Suprapubic skin (tissue), 4 donors: Measurements from ENCODE around the gene EFHD2. TPM values are rescaled to one million over a fixed set of nuclear protein-coding genes. Genes with fewer than 3 reads are reported as not detected.

Experiments
- DNase-seq, 2 donors: peaks; one replicate each; pipeline ENCODE4 v3.0.0-alpha.2; 2019; ENCODE audit warnings: low spot score in 2 of 2
- H3K27ac ChIP-seq: fragments of 200-600 bp; sonication (generic); one replicate; pipeline ENCODE4 v1.5.1; 2019
- H3K27me3 ChIP-seq: fragments of 200-600 bp; sonication (generic); one replicate; pipeline ENCODE4 v1.5.1; 2019
- H3K36me3 ChIP-seq: fragments of 200-600 bp; sonication (generic); one replicate; pipeline ENCODE4 v1.5.1; 2019
- H3K4me1 ChIP-seq: fragments of 200-600 bp; sonication (generic); one replicate; pipeline ENCODE4 v1.5.1; 2019
- H3K4me3 ChIP-seq: fragments of 200-600 bp; sonication (generic); one replicate; pipeline ENCODE4 v1.5.1; 2019; ENCODE audit warnings: mild to moderate bottlenecking
- H3K9me3 ChIP-seq: fragments of 200-600 bp; sonication (generic); one replicate; pipeline ENCODE4 v1.5.1; 2019
- EP300 ChIP-seq: sonication (generic); formaldehyde crosslinking; IDR thresholded peaks from one replicate; pipeline ENCODE4 v1.6.1; 2017; ENCODE audit warnings: antibody characterized with exemption
- POLR2A ChIP-seq, 2 donors: fragments of 450-650 bp; IDR thresholded peaks; one replicate each; pipeline ENCODE4 v1.6.1; 2017; ENCODE audit warnings: antibody characterized with exemption in 2 of 2, mild to moderate bottlenecking in 2 of 2, moderate library complexity in 2 of 2
- POLR2AphosphoS5 ChIP-seq, 3 donors: sonication (generic); formaldehyde crosslinking; IDR thresholded peaks; one replicate each; pipeline ENCODE4 v1.6.1; 2017; ENCODE audit warnings: antibody characterized with exemption in 3 of 3
- WGBS: methylation state at CpG from one replicate; pipeline ENCODE4 v1.1.5; 2018; 5-methylcytosine and 5-hydroxymethylcytosine counted together
- total RNA-seq, 4 donors: library from RNA; depleted of rRNA; stranded (reverse); fragments of >200 nt; gene quantifications; one replicate each; pipeline ENCODE4 v1.1.0, GENCODE V29; 2016
- TF ChIP-seq, protein P1 (sequence below), 2 donors: fragments of 200-600 bp in 1 of 2; fragments of 450-650 bp in 1 of 2; sonication (generic) in 1 of 2; IDR thresholded peaks; one replicate each; pipeline ENCODE4 v1.5.1; 2016 to 2019; ENCODE audit warnings: antibody characterized with exemption in 2 of 2, mild to moderate bottlenecking in 1 of 2, moderate library complexity in 1 of 2

The EFHD2 gene
- total RNA-seq, 4 donors from 2014 or later = 43.5 to 54.4 (median 49.9) TPM

DNA sequence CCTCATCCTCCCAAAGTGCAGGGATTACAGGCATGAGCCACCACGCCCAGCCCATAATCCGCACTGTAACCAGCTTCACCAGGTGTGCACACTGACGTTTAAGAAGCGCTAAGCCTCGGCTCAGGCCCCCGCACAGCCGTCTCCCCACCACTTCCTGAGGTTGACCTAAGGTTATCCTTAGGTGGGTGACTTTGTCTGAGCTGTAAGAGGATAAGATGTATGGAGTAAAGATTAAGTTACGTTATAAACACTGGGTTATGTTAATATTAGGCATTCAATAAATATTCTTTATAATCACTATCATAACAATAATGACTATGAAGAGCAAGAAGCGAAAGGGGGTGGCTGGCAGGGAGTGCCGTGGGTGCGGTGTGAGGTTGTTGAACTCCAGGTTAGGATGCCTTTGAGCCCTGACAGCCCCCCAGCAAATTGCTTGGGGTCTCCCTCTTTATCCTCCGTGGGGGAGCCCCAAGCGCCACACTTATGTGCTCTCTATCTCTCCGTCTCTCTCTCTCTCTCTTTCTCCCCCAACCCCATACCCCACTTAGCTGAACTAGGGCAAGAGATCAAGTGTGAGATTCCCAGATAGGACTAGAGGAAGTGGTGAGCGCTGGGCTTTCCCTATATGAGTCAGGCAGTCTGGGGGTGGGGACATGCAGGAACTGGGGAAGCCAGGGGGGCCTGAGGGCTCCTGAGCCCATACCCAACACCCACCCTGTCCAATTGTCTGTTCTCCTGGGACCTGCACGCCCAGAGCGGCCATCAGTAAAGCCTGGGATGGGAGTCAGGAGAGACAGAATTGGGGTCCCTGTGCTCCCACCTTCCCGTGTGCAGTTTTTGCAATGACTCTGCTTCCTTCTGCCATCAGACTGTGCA, 7.6 kb downstream of the EFHD2 start:
- TF ChIP-seq POLR2AphosphoS5 (IDR thresholded peaks at IDR 0.05) (no peak), POLR2A (IDR thresholded peaks at IDR 0.05) (no peak), EP300 (no peak)
- TF ChIP-seq, protein P1, sequence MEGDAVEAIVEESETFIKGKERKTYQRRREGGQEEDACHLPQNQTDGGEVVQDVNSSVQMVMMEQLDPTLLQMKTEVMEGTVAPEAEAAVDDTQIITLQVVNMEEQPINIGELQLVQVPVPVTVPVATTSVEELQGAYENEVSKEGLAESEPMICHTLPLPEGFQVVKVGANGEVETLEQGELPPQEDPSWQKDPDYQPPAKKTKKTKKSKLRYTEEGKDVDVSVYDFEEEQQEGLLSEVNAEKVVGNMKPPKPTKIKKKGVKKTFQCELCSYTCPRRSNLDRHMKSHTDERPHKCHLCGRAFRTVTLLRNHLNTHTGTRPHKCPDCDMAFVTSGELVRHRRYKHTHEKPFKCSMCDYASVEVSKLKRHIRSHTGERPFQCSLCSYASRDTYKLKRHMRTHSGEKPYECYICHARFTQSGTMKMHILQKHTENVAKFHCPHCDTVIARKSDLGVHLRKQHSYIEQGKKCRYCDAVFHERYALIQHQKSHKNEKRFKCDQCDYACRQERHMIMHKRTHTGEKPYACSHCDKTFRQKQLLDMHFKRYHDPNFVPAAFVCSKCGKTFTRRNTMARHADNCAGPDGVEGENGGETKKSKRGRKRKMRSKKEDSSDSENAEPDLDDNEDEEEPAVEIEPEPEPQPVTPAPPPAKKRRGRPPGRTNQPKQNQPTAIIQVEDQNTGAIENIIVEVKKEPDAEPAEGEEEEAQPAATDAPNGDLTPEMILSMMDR (IDR thresholded peaks at IDR 0.05) = no peak
- peaks cover 60% of the 10 kb centered on the region for H3K4me1 ChIP-seq
- H3K27ac ChIP-seq = peak overlapping the region; percentile 2
- no peaks in the 10 kb centered on the region for H3K36me3 ChIP-seq
- no peak overlapping the region for H3K4me3 ChIP-seq
- no peaks in the 10 kb centered on the region for H3K9me3 ChIP-seq
- no peaks in the 10 kb centered on the region for H3K27me3 ChIP-seq
- DNase-seq = no peak
- 68% methylated on average over 18 of the region's 18 CpGs for WGBS

DNA sequence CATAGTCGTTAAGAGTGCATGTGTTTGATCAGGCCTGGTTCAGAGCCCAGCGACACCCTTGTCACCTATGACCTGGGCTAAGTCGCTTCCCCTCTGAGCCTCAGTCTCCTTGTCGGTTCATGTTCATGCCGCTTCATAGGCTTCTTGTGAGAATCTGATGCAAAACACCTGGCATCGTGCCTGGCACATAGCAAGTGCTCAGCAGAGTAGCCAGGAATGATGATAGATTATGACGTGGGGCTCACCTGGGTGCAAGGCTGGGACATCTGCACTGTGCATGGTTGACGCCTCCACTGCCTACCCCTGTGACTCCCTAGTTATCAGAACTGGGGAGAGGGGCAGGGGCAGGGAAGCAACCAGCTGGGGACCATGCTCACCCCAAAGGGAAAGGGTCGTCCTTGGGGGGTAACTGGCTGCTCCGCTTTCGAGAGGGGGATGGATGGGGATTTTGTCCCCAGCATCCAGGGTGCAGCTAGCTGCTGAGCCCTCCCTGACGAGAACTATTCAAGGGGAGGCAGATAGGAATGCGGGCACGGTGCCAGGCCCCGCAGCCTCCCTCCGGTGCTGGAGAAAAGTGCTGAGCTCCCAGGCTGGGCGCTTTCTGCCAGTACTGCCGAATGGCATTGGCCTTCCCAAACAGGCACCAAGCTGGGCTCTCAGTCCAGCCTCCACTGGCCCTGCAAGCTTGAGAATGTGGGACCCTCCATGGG, 9.3 kb downstream of the EFHD2 start:
- TF ChIP-seq, protein P1 (IDR thresholded peaks at IDR 0.05) = no peak
- no peaks in the 10 kb centered on the region for H3K9me3 ChIP-seq
- peaks cover 54% of the 10 kb centered on the region for H3K4me1 ChIP-seq
- WGBS = 70% methylated on average over 15 of the region's 18 CpGs
- no peak overlapping the region for H3K4me3 ChIP-seq
- DNase-seq = no peak
- H3K36me3 ChIP-seq = no peaks in the 10 kb centered on the region
- H3K27ac ChIP-seq = no peak overlapping the region
- no peaks in the 10 kb centered on the region for H3K27me3 ChIP-seq

DNA sequence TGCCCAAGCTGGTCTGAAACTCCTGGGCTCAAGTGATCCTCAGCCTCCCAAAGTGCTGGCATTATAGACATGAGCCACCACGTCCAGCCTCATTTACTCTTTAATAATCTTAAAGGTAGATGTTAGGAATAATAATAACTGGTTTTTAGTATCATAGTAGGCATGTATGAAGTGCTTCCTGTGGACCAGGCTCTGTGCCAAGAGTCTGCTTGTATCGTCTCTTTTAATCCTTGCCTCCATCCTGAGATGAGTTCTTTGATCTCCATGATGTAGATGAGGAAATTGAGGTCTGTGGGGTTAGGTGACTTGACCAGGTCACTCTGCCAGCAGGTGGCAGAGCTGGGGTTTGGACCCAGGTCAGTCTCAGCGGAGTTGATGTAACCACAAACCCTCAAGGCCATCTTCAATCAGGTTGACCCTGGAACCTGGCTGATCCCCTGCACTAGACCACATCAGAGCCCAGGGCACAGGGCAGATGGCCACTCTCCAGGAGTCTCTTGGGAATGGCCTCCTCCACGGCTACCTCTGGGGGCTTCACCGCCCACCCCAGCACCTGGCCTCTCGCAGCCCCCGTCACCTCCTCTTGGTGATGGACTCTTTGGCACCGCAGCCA, 11.3 kb downstream of the EFHD2 start:
- no peak overlapping the region for H3K27ac ChIP-seq
- H3K4me1 ChIP-seq = peaks cover 57% of the 10 kb centered on the region
- TF ChIP-seq POLR2A (IDR thresholded peaks at IDR 0.05) (no peak), EP300 (no peak), POLR2AphosphoS5 (IDR thresholded peaks at IDR 0.05) (no peak)
- TF ChIP-seq, protein P1 (IDR thresholded peaks at IDR 0.05) = no peak
- no peak overlapping the region for H3K4me3 ChIP-seq
- H3K36me3 ChIP-seq = peaks cover 4% of the 10 kb centered on the region
- WGBS = 96% methylated on average over 8 of the region's 8 CpGs
- H3K9me3 ChIP-seq = no peaks in the 10 kb centered on the region
- DNase-seq = no peak
- no peaks in the 10 kb centered on the region for H3K27me3 ChIP-seq

DNA sequence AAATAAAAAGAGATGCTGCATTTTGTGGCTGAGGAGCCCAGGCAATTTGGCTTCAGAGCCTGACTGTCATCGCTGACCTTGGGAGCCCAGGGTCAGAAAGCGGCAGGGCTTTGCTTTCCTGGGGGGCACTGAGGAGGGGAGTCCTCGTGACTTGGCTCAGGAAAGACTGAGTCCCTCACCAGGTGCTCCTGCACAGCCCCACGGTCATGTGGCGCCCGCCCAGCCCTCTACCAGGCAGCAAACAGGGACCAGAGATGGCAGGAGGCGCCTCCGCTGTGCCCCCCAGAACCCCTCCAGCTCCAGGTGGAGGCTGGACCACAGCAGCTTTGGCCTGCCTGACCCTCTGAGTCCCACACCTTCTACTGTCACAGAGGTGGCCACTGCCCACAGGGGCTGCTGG, 13.2 kb downstream of the EFHD2 start:
- H3K36me3 ChIP-seq = peaks cover 22% of the 10 kb centered on the region
- H3K9me3 ChIP-seq = no peaks in the 10 kb centered on the region
- TF ChIP-seq POLR2AphosphoS5 (IDR thresholded peaks at IDR 0.05) (no peak), POLR2A (IDR thresholded peaks at IDR 0.05) (no peak), EP300 (no peak)
- TF ChIP-seq, protein P1 (IDR thresholded peaks at IDR 0.05) = no peak
- H3K4me1 ChIP-seq = peaks cover 47% of the 10 kb centered on the region
- WGBS = 90% methylated on average over 3 of the region's 8 CpGs
- DNase-seq = no peak
- no peak overlapping the region for H3K4me3 ChIP-seq
- H3K27me3 ChIP-seq = no peaks in the 10 kb centered on the region
- no peak overlapping the region for H3K27ac ChIP-seq
